Measurements from ENCODE around the gene TRDMT1. TPM values are rescaled to one million over a fixed set of nuclear protein-coding genes. Genes with fewer than 3 reads are reported as not detected.

Gene TRDMT1
- total RNA-seq, 1 donor from 2014 or later: 9.1 TPM

- intact Hi-C loops (cut with micrococcal nuclease): no loop called here
These were observed 88.9 kb downstream of the TRDMT1 start for GRCh38 chr10:17112566-17112965.

- intact Hi-C loops (cut with micrococcal nuclease): no loop called here
These were observed 91.8 kb downstream of the TRDMT1 start for GRCh38 chr10:17109475-17110207.

- intact Hi-C loops (cut with micrococcal nuclease): no loop called here
These were observed 92.4 kb downstream of the TRDMT1 start for GRCh38 chr10:17109046-17109445.

- intact Hi-C loops (cut with micrococcal nuclease): no loop called here
These were observed 94.5 kb downstream of the TRDMT1 start for GRCh38 chr10:17106991-17107390.

- intact Hi-C loops (cut with micrococcal nuclease): no loop called here
These were observed 99.6 kb downstream of the TRDMT1 start for GRCh38 chr10:17101910-17102266.

- intact Hi-C loops (cut with micrococcal nuclease): no loop called here
These were observed 100.1 kb downstream of the TRDMT1 start for GRCh38 chr10:17101257-17101909.

- intact Hi-C loops (cut with micrococcal nuclease): no loop called here
These were observed 100.9 kb downstream of the TRDMT1 start for GRCh38 chr10:17100586-17100985.

- intact Hi-C loops (cut with micrococcal nuclease): no loop called here
These were observed 103.5 kb downstream of the TRDMT1 start for GRCh38 chr10:17098012-17098411.

Other genes with a start within 250 kb of the TRDMT1 start
- 0.39 and 1.4 TPM in 2 replicates for gene CUBN, start 71.9 kb downstream of the TRDMT1 start, total RNA-seq
- 1,350 and 1,378 TPM in 2 replicates for gene VIM, start 26.6 kb upstream of the TRDMT1 start, total RNA-seq

Data from T-helper 1 cell treated with Interleukin-12 subunit alpha and Interleukin-12 subunit beta and Interleukin-4 antibody, amounts not matched to agents 30 ng/mL and 1 ng/mL, for 36 hours (primary cell).